NCI-H1436 (cell line): ENCODE results near the gene KDELR1.
"Not testable (repeated sequence)": the region's sequence is repeated elsewhere in the genome, so short reads cannot be mapped to it uniquely, and the experiment has no call there.

Experiments
- DNase-seq: peaks from one replicate; lab custom pipeline; 2025; lab: John Stamatoyannopoulos, UW

Gene KDELR1

GRCh38 chr19:48397263-48398101, 6.1 kb upstream of the KDELR1 start:
- no peak for DNase-seq

GRCh38 chr19:48396824-48397176, 5.4 kb upstream of the KDELR1 start:
- DNase-seq, result no peak

GRCh38 chr19:48396016-48396823, 4.9 kb upstream of the KDELR1 start:
- DNase-seq, result no peak

- no peak for DNase-seq
Observed at GRCh38 chr19:48395499-48395898, 4.1 kb upstream of the KDELR1 start.

- no peak for DNase-seq
Observed at GRCh38 chr19:48395170-48395455, 3.8 kb upstream of the KDELR1 start.

- DNase-seq, result no peak
Observed at GRCh38 chr19:48394331-48395169, 3.2 kb upstream of the KDELR1 start.

- DNase-seq, result peak; percentile 46
Observed at GRCh38 chr19:48393559-48394330, 2.4 kb upstream of the KDELR1 start, which contains the start of gene GRIN2D. Gene GRIN2D (plus strand): TSS chr19:48393668. CDS start chr19:48398393, 4,725 bp downstream.

- no peak for DNase-seq
Observed at GRCh38 chr19:48392860-48393558, 1.7 kb upstream of the KDELR1 start.

- not testable (repeated sequence) for DNase-seq
Observed at GRCh38 chr19:48392006-48392344, 624 bp upstream of the KDELR1 start.

- peak; percentile 63 for DNase-seq
Observed at GRCh38 chr19:48390188-48391099, 907 bp downstream of the KDELR1 start.

GRCh38 chr19:48386981-48387380, 4.4 kb downstream of the KDELR1 start:
- no peak for DNase-seq

- no peak for DNase-seq
Observed at GRCh38 chr19:48385461-48386087, 5.8 kb downstream of the KDELR1 start.

GRCh38 chr19:48382286-48382685, 9.1 kb downstream of the KDELR1 start:
- no peak for DNase-seq

GRCh38 chr19:48381178-48381950, 10.0 kb downstream of the KDELR1 start:
- no peak for DNase-seq

GRCh38 chr19:48379058-48379457, 12.3 kb downstream of the KDELR1 start:
- DNase-seq, result no peak

GRCh38 chr19:48378194-48378570, 13.2 kb downstream of the KDELR1 start:
- no peak for DNase-seq

- DNase-seq, result no peak
Observed at GRCh38 chr19:48373567-48373966, 17.8 kb downstream of the KDELR1 start.

GRCh38 chr19:48372904-48373303, 18.4 kb downstream of the KDELR1 start:
- peak; percentile 96 for DNase-seq

GRCh38 chr19:48371771-48372170, 19.6 kb downstream of the KDELR1 start:
- DNase-seq, result not testable (repeated sequence)
